ENCODE results near the gene RDH12.

RDH12 gene

DNA sequence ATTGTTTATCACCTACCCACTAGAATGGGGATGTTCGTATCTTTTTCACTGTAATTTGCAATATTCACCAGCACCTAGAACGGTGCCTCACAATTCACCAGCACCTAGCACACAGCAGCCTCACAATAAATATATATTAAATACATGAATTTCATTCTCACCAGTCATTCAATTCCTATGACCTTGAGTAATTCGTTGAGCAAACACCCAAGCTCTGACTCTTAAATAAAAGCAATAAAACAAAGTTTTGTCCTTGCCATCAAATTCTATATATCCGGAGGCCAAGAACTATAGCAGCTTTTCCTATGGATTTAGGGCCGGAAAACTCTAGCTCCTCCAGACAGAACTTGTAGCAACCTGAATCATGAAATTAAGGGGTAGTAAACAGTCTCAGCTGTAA lies 28.2 kb upstream of the RDH12 start:
- peak overlapping the region; percentile 82 for H3K4me3 ChIP-seq (ENCODE audit: control insufficient read depth, low read depth, low read length)
- TF ChIP-seq, protein P1, sequence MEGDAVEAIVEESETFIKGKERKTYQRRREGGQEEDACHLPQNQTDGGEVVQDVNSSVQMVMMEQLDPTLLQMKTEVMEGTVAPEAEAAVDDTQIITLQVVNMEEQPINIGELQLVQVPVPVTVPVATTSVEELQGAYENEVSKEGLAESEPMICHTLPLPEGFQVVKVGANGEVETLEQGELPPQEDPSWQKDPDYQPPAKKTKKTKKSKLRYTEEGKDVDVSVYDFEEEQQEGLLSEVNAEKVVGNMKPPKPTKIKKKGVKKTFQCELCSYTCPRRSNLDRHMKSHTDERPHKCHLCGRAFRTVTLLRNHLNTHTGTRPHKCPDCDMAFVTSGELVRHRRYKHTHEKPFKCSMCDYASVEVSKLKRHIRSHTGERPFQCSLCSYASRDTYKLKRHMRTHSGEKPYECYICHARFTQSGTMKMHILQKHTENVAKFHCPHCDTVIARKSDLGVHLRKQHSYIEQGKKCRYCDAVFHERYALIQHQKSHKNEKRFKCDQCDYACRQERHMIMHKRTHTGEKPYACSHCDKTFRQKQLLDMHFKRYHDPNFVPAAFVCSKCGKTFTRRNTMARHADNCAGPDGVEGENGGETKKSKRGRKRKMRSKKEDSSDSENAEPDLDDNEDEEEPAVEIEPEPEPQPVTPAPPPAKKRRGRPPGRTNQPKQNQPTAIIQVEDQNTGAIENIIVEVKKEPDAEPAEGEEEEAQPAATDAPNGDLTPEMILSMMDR (conservative IDR thresholded peaks at IDR 0.05; ENCODE audit: control insufficient read depth, insufficient read depth, low read depth, low read length), result no peak
- DNase-seq (ENCODE audit: low read depth), result peak; percentile 23

DNA sequence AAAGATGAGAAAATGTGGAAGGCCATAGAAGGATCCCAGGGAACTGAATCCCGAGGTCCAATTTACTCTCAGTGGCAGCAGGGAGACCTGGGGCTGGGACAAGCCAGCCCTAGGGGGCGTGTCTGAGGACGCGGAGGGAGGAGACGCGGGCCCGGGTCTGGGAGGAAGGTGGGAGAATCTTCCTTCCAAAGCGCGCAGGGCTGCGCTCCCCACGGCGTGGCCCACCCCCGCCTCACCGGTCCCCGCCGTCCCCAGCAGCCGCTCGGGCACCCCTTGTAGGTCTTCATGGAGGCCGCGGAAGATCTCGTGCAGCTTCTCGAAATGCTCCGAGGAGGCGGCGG lies 27.6 kb upstream of the RDH12 start:
- DNase-seq (ENCODE audit: low read depth), result peak; percentile 40
- peak overlapping the region; percentile 82 for H3K4me3 ChIP-seq (ENCODE audit: control insufficient read depth, low read depth, low read length)
- TF ChIP-seq, protein P1 (conservative IDR thresholded peaks at IDR 0.05; ENCODE audit: control insufficient read depth, insufficient read depth, low read depth, low read length), result no peak

GRCh38 chr14:67674480-67675218 lies 27.0 kb upstream of the RDH12 start, which contains the start of gene VTI1B:
VTI1B (minus strand) TSS chr14:67674632; CDS start chr14:67674489, 143 bp downstream.
- H3K4me3 ChIP-seq (ENCODE audit: control insufficient read depth, low read depth, low read length), result peak within 1 kb of the TSS; percentile 82
- peak; percentile 56 for DNase-seq (ENCODE audit: low read depth)
- TF ChIP-seq, protein P1 (conservative IDR thresholded peaks at IDR 0.05; ENCODE audit: control insufficient read depth, insufficient read depth, low read depth, low read length), result peak; percentile 19

- peak overlapping the region; percentile 82 for H3K4me3 ChIP-seq (ENCODE audit: control insufficient read depth, low read depth, low read length)
- TF ChIP-seq, protein P1 (conservative IDR thresholded peaks at IDR 0.05; ENCODE audit: control insufficient read depth, insufficient read depth, low read depth, low read length), result no peak
- DNase-seq (ENCODE audit: low read depth), result no peak
Measured at GRCh38 chr14:67675219-67675582, 26.5 kb upstream of the RDH12 start.

DNA sequence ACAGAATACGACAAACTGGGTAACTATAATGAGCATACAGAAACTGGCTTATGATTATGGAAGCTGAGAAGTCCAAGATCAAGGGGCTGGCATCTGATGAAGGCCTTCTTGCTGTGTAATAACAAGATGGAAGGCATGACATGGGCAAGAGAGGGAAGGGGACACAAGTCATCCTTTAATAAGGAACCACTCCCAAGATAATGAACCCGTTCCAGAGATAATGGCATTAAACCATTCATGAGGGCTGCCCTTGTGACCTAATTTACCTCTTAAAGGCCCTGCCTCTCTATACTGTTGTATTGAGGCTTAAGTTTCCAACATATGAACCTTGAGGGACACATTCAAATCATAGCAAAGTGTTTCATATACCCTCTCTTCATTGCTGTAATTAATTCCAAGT lies 22.7 kb upstream of the RDH12 start:
- TF ChIP-seq, protein P1 (conservative IDR thresholded peaks at IDR 0.05; ENCODE audit: control insufficient read depth, insufficient read depth, low read depth, low read length), result no peak
- DNase-seq (ENCODE audit: low read depth), result no peak
- H3K4me3 ChIP-seq (ENCODE audit: control insufficient read depth, low read depth, low read length), result no peak overlapping the region

DNA sequence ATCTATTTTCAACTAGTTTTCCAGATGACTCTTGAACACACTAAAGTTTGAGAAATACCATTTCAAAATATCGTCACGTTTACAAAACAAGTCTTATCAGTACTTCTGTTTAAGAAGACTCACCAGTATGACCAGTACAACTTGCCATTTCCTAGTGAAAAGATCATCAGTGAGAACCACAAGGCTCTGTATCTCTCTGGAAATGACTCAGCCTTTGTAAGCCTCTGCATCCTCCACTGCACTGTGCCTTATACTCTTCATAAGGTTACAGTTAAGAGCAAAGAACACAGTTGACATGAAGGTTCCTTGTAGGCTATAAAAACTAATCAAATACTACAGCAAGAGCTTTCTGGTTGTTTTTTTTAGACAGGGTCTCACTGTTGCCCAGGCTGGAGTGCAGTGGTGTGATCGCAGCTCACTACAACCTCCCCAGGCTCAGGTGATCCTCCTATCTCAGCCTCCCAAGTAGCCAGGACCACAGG lies 21.5 kb upstream of the RDH12 start:
- DNase-seq (ENCODE audit: low read depth), result peak; percentile 93
- H3K4me3 ChIP-seq (ENCODE audit: control insufficient read depth, low read depth, low read length), result no peak overlapping the region
- TF ChIP-seq, protein P1 (conservative IDR thresholded peaks at IDR 0.05; ENCODE audit: control insufficient read depth, insufficient read depth, low read depth, low read length), result no peak

Measured in fibroblast of mammary gland (primary cell).